Astrocyte of the spinal cord (primary cell): Measurements from ENCODE around the gene CTF1.

Experiments used
- DNase-seq: peaks from one replicate; pipeline ENCODE4 v3.0.0; 2011; ENCODE audit warnings: low read depth, low spot score
- H3K4me3 ChIP-seq: 2 replicates; pipeline ENCODE4 v1.5.1; 2011; ENCODE audit warnings: low read depth, mild to moderate bottlenecking, low read length, moderate library complexity
- in situ Hi-C: cut with HindIII; loops from 2 replicates; pipeline ENCODE4 v1.10.0; 2017; ENCODE audit warnings: low sequenced_read_pairs
- TF ChIP-seq, protein P1 (sequence below): IDR thresholded peaks from 2 replicates; pipeline ENCODE4 v1.5.1; 2012; ENCODE audit warnings: low read depth, mild to moderate bottlenecking, low read length, inconsistent platforms

Gene CTF1

GRCh38 chr16:30901201-30902028 lies 5.0 kb downstream of the CTF1 start:
- in situ Hi-C loops, result no loop called here

GRCh38 chr16:30902029-30902972 lies 5.9 kb downstream of the CTF1 start:
- peak overlapping the region; percentile 30 for H3K4me3 ChIP-seq
- TF ChIP-seq, protein P1, sequence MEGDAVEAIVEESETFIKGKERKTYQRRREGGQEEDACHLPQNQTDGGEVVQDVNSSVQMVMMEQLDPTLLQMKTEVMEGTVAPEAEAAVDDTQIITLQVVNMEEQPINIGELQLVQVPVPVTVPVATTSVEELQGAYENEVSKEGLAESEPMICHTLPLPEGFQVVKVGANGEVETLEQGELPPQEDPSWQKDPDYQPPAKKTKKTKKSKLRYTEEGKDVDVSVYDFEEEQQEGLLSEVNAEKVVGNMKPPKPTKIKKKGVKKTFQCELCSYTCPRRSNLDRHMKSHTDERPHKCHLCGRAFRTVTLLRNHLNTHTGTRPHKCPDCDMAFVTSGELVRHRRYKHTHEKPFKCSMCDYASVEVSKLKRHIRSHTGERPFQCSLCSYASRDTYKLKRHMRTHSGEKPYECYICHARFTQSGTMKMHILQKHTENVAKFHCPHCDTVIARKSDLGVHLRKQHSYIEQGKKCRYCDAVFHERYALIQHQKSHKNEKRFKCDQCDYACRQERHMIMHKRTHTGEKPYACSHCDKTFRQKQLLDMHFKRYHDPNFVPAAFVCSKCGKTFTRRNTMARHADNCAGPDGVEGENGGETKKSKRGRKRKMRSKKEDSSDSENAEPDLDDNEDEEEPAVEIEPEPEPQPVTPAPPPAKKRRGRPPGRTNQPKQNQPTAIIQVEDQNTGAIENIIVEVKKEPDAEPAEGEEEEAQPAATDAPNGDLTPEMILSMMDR, result peak; percentile 21
- peak; percentile 28 for DNase-seq
- in situ Hi-C loops, result no loop called here

More at GRCh38 chr16:30901201-30902028, 5.0 kb downstream of the CTF1 start:
- TF ChIP-seq, protein P1, result no peak
- peak overlapping the region; percentile 30 for H3K4me3 ChIP-seq
- DNase-seq, result no peak

DNA sequence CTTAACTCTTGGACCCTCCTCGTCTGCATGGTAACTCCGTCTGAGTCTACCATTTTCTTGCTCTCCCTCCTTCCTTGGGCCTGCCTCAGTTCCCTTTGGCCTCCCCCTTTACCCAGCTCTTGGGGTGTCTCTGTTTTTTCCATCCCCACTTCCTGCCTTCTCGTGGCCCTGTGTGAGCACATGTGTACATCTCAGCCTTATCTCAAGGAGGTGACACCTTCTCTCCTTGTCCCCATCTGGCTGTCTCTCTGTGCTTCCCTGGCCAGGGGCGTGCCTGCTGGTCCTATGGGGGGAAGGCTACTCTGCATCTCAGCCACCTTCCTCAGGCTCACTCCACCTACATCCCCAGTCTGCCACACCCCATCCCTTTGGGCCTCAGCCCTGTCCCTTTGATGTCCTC lies 6.6 kb downstream of the CTF1 start:
- in situ Hi-C loops, result no loop called here
- no peak overlapping the region for H3K4me3 ChIP-seq
- TF ChIP-seq, protein P1, result no peak
- DNase-seq, result no peak

DNA sequence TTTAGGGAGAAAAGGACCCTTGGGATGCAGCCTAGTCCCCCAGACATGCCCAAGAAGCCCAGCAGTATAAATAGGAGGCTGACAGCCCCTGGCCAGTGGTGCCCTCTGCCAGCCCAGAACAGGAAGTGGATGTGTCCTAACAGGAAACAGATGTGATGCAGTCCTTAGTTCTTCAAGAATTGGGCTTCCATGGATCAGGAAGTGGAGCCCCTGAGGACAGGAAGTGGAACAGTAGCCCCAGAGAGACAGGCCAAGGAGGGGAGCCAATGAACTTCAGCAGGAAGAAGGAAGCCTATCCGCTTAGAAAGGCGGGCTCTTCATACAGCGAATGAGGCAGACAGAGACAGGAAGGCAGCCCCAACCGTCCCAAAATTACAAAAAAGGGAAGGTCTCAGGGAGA lies 7.2 kb downstream of the CTF1 start:
- in situ Hi-C loops, result no loop called here
- DNase-seq, result no peak

GRCh38 chr16:30904114-30904780 lies 7.8 kb downstream of the CTF1 start:
- no peak overlapping the region for H3K4me3 ChIP-seq
- in situ Hi-C loops, result no loop called here
- no peak for DNase-seq
- TF ChIP-seq, protein P1, result no peak

More for the DNA sequence above, 7.2 kb downstream of the CTF1 start:
- H3K4me3 ChIP-seq, result no peak overlapping the region
- TF ChIP-seq, protein P1, result no peak

DNA sequence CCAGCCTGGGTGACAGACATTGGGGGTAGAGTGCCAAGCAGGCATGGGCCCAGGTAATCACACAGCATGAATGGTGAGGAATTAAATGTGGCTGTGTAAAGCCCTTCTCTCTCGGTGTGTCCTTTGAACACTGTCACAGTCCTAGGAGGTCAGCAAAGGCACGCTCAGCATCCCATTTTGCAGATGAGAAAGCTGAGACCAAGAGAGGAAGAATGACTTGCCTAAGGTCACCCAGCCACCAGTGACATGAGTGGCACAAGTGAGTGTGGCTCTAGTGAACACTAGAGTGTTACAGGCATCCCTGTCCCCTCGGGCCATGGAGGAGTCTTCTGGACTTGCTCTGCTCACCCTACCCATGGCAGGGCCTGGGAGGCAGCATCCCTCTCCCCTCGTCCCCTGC lies 10.7 kb downstream of the CTF1 start:
- TF ChIP-seq, protein P1, result no peak
- no peak for DNase-seq
- in situ Hi-C loops, result no loop called here
- H3K4me3 ChIP-seq, result no peak overlapping the region
